ENCODE results near the gene GMPR.

GMPR gene

DNA sequence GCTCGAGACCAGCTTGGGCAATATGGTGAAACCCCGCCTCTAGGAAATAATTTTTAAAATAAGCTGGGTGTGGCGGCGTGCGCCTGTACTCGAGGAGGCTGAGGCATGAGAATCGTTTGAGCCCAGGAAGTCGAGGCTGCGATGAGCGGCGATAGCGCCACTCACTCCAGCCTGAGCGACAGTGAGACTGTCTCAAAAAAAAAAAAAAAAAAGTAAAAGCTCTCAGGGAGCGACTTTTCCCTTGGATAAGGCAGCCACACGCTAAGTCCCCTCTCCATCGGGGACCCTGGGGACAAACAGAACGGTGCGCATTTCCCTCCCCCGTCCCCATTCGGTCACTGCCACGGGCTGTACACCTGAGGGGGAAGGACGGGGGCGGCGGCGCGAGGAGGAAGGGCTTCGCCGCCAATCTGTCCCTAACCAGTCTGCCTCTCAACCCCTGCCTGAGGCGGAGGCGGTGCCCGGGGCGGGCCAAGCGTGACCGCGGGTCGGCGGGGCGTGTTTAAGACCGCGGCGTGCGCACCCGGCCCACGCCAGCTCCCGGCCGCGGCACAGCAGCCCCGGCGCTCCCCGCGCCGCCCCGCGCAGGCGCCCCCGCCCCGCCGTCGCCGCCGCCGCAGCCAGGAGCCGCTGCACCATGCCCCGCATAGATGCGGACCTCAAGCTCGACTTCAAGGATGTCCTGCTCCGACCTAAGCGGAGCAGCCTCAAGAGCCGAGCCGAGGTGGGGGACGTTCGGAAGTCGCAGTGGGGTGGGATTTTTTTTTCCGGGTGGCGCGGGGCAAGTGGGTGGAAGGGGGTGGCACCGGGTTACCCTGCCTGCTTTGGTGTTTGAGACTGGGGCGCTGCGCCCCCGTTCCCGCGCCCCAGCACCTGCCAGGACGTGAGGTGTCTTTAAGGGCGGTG, at the start of gene GMPR:
Gene GMPR (plus strand): TSS at position 531 of the 906 bp plus-strand sequence. CDS start 107 bp downstream, at position 638.
- peak; percentile 51 for DNase-seq (ENCODE audit: low spot score)

GRCh38 chr6:16190214-16190613, 48.2 kb upstream of the GMPR start:
- DNase-seq (ENCODE audit: low spot score), result no peak

- DNase-seq (ENCODE audit: low spot score), result no peak
Measured at GRCh38 chr6:16196260-16196983, 42.0 kb upstream of the GMPR start.

DNA sequence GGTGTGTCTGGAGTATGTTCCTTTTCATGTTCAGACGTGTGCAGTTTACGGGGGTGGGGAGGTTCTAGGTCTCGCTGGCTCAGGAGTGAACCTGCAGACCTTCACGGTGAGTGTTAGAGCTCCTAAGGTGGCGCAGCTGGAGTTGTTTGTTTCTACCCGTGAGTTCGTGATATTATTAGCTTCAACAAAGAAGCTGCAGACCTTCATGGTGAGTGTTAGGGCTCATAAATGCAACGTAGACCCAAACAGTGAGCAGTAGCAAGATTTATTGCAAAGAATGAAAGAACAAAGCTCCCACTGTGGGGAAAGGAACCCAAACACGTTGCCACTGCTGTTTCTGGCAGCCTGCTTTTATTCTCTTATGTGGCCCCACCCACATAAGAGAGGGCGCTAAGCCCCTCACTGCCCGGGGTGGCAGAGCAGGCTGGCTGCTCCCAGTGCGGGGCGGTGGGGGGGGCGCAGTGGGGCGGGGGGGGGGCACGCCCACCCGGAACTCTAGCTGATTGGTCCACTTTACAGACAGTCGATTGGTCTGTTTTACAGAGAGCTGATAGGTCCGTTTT, 41.3 kb upstream of the GMPR start:
- DNase-seq (ENCODE audit: low spot score), result no peak

DNA sequence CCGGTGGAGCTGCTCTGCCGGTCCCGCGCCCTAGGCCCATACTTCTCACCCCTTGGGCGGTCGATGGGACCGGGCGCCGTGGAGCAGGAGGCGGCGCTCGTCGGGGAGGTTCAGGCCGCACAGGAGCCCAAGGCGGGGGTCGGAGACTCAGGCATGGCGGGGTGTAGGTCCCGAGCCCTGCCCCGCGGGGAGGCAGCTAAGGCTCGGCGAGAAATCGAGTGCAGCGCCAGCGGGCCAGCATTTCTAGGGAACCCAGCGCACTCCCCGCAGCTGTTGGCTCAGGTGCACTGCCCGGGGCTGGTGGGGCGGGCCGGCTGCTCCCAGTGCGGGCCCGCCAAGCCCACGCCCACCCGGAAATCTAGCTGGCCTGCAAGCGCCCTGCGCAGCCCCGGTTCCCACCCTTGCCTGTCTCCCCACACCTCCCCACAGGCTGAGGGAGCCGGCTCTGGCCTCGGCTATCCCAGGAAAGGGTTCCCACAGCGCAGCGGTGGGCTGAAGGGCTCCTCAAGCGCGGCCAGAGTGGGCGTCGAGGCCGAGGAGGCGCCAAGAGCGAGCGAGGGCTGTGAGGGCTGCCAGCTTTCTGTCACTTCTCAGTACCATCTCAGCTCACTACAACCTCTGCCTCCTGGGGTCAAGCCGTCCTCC, 40.2 kb upstream of the GMPR start:
- DNase-seq (ENCODE audit: low spot score), result no peak

DNA sequence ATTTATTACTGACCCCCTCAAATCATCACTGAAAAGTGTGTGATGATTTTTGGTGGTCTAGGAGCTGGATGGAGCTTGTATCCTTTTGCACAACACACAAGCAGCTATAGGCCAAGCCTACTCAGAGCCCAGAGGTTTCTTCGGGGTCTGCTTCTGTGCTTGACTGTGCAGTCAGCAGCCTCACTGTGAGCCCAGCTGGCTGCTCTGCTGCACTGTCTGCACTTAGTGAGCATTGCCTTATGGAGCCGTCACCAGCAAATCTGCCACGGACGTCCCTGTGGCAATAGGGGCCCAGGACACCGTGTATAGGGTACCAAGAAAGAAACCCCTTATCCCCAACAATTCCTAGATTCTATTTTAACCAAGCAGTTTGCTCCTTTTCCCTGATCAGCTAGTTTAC, 38.6 kb upstream of the GMPR start:
- DNase-seq (ENCODE audit: low spot score), result no peak

- no peak for DNase-seq (ENCODE audit: low spot score)
Measured at GRCh38 chr6:16200321-16200883, 38.0 kb upstream of the GMPR start.

DNA sequence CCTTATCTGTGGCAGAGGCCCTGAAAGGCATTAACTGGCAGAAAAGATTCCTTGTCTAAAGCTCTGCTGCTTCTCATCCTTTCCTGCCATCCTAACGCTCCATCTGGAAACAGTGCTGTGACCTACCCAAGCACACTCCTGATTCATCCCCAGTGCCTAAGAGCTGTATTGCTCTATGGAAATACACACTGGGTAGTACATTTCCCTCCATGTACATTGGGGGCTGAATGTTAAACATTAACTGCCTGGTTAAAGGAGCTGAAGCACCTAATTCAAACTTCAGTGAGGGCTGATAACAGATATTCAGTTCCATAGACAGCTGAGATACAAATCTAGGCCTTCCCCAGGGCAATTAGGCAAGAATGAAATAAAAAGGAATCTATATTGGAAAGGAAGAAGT, 36.7 kb upstream of the GMPR start:
- DNase-seq (ENCODE audit: low spot score), result no peak

DNA sequence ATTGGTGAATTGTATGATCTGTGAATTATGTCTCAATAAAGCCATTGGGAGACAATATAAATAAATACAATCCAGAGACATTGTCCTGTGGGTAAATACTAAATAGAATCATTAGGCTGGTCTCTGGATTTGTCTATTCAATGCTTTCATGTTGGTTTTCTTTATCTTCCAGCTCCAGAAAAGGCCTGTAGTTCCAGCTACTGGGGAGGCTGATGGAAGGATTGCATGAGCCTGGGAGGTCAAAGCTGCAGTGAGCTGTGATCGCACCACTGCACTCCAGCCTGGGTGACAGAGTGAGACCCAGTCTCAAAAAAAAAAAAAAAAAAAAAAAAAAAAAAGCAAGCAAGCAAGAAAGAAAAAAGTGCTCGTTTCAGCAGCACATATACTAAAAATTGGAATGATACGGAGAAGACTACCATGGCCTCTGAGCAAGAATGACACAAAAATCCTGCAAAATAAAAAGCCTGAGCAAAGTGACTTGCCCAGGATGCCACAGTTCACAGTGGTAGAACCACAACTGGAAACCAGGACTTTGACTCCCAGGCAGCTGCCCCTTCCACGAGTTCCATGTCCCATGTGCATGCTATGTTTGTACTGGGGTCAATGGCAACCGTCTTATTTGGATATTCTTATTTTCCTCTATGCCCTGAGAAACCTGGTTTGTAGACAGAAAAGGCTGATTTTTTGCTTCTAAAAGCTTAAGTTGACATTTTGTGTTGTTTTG, 33.6 kb upstream of the GMPR start:
- DNase-seq (ENCODE audit: low spot score), result no peak

- DNase-seq (ENCODE audit: low spot score), result no peak
Measured at GRCh38 chr6:16205377-16206144, 32.8 kb upstream of the GMPR start.

DNA sequence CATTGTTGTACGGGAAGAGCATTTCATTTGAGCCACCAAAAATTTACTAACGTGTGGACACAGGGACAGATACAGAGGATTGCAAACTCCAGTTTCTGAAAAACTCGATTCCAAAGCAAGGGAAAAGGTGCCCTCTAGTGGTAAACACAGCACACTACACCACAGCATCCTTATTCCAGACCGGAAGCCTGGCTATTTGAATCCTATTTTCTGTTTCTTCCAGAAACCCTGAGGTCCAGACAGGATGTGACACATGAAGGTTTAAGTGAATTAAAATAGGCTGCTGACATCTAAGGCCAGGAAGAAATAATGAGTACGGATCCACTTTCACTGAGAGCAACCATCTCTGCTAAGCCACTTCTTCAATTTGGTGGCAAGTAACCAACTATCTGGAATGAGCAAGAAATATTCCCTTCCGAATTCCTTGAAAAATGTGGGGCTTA, 31.8 kb upstream of the GMPR start:
- DNase-seq (ENCODE audit: low spot score), result peak; percentile 65

DNA sequence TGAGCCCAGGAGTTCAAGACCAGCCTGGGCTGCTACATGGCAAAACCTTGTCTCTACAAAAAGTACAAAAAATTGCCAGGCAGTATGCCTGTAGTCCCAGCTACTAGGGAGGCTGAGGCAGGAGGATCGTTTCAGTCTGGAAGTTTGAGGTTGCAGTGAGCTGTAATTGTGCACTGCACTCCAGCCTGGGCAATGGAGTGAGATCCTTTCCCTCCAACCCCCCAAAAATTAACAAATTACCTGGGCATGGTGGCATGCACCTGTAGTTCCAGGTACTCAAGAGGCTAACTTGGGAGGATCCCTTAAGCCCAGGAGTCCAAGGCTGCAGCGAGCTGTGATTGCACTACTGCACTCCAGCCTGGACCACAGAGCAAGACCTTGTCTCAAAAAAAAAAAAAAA, 29.4 kb upstream of the GMPR start:
- no peak for DNase-seq (ENCODE audit: low spot score)

DNA sequence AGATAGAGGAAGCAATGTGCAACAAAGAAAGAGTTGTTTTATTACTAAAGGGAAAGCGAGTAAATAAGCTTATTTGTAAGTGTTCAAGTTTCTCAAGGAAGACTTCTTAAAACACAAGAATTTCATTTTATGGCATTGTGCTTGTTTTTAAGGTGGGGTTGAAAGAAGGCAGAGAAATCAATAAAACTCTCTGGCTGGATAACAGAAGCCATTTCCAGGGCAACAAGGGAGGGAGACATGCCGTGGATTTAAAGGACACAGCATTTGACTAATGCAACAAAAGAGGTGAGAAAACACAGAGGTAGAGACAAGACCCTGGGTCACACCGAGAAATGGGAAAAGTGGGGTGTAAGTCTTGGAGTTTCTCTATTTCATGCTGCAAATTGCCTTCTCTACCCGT, 28.8 kb upstream of the GMPR start:
- DNase-seq (ENCODE audit: low spot score), result no peak

- no peak for DNase-seq (ENCODE audit: low spot score)
Measured at GRCh38 chr6:16212276-16212675, 26.1 kb upstream of the GMPR start.

DNA sequence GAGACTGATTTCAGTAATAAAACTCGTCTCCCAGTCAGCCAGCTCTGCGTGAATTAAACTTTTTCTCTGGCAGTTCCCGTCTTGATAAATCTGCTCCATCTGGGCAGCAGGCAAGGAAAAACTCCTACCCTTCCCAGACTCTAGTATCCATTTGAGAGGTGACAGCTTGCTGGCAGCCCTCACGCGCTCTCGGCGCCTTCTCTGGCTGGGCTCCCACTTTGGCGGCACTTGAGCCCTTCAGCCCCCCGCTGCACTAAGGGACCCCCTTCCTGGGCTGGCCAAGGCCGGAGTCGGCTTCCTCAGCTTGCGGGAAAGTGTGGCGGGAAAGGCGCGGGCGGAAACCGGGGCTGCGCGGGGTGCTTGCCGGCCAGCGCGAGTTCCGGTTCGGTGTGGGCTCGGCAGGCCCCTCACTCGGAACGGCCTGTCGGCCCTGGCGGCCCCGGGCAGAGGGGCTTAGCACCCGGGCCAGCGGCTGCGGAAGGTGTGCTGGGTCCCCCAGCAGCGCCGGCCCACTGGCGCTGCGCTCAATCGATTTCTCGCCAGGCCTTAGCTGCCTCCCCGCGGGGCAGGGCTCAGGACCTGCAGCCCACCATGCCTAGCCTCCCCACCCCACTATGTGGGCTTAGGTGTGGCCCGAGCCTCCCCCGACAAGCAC, 21.8 kb upstream of the GMPR start:
- DNase-seq (ENCODE audit: low spot score), result no peak

GRCh38 chr6:16217156-16217721, 21.1 kb upstream of the GMPR start:
- no peak for DNase-seq (ENCODE audit: low spot score)

GRCh38 chr6:16222826-16223225, 15.6 kb upstream of the GMPR start:
- DNase-seq (ENCODE audit: low spot score), result no peak

- no peak for DNase-seq (ENCODE audit: low spot score)
Measured at GRCh38 chr6:16223362-16223761, 15.0 kb upstream of the GMPR start.

GRCh38 chr6:16224409-16224808, 14.0 kb upstream of the GMPR start:
- DNase-seq (ENCODE audit: low spot score), result no peak

Measured in activated CD4-positive, alpha-beta T cell treated with anti-CD3 and anti-CD28 coated beads, Interleukin-2, Interleukin-4, amounts not matched to agents 100 ng/mL and 50 ng/mL, durations not matched to agents 16 hours and 8 hours (primary cell).